Hematopoietic multipotent progenitor cell treated with erythropoietin and hydrocortisone succinate and interleukin-3 and kit ligand, for 15 days (in vitro differentiated cells): ENCODE results near the gene INPP5D.
A peak's percentile ranks its signal among the peaks of the same experiment; 100 is the strongest.

Experiments used
- DNase-seq: peaks from one replicate; pipeline ENCODE4 v3.0.0-alpha.2; 2015; ENCODE audit warnings: low spot score

Gene INPP5D

GRCh38 chr2:233209533-233210171 is 149.5 kb downstream of the INPP5D start:
- no peak for DNase-seq

- DNase-seq = no peak
Observed at GRCh38 chr2:233210281-233210680, 150.1 kb downstream of the INPP5D start.

GRCh38 chr2:233210843-233211547 is 150.9 kb downstream of the INPP5D start:
- no peak for DNase-seq

GRCh38 chr2:233211548-233211895 is 151.4 kb downstream of the INPP5D start:
- no peak for DNase-seq

- no peak for DNase-seq
Observed at GRCh38 chr2:233213011-233213410, 152.9 kb downstream of the INPP5D start.

- DNase-seq = no peak
Observed at GRCh38 chr2:233213975-233214374, 153.8 kb downstream of the INPP5D start.

- DNase-seq = peak; percentile 100
Observed at GRCh38 chr2:233217892-233218377, 157.8 kb downstream of the INPP5D start.

GRCh38 chr2:233218836-233219235 is 158.7 kb downstream of the INPP5D start:
- DNase-seq = peak; percentile 78

- DNase-seq = no peak
Observed at GRCh38 chr2:233219848-233220247, 159.7 kb downstream of the INPP5D start.

GRCh38 chr2:233221378-233222063 is 161.4 kb downstream of the INPP5D start:
- DNase-seq = peak; percentile 85

- no peak for DNase-seq
Observed at GRCh38 chr2:233223059-233223894, 163.1 kb downstream of the INPP5D start.

- peak; percentile 85 for DNase-seq
Observed at GRCh38 chr2:233225230-233226068, 165.3 kb downstream of the INPP5D start.

GRCh38 chr2:233226511-233227031 is 166.4 kb downstream of the INPP5D start:
- no peak for DNase-seq

- DNase-seq = no peak
Observed at GRCh38 chr2:233227346-233227978, 167.3 kb downstream of the INPP5D start.

GRCh38 chr2:233228376-233228775 is 168.2 kb downstream of the INPP5D start:
- DNase-seq = no peak

- no peak for DNase-seq
Observed at GRCh38 chr2:233233618-233234230, 173.6 kb downstream of the INPP5D start.

- no peak for DNase-seq
Observed at GRCh38 chr2:233234264-233234663, 174.1 kb downstream of the INPP5D start.

- no peak for DNase-seq
Observed at GRCh38 chr2:233234996-233235395, 174.9 kb downstream of the INPP5D start.

GRCh38 chr2:233235977-233236376 is 175.8 kb downstream of the INPP5D start:
- DNase-seq = no peak
